HL-60/S4 treated with retinoic acid at 250 ng/mL for 4 days and 3 days (cell line): ENCODE measurements around the gene CCL7.

Experiments used
- in situ Hi-C: fragments of 300-500 bp; cut with MboI; formaldehyde crosslinking; loops from 2 replicates; pipeline ENCODE4 v1.7.0; 2022; ENCODE audit warnings: low sequenced_read_pairs

CCL7 gene

GRCh38 chr17:34283571-34283970, 13.6 kb downstream of the CCL7 start:
- in situ Hi-C loops, result no loop called here

- in situ Hi-C loops, result no loop called here
These were observed 15.3 kb downstream of the CCL7 start, which contains the start of gene CCL11 for GRCh38 chr17:34285286-34285792. Gene CCL11 (plus strand): TSS chr17:34285742. CDS start chr17:34285809, 67 bp downstream.

GRCh38 chr17:34287875-34288274, 17.9 kb downstream of the CCL7 start:
- in situ Hi-C loops, result no loop called here

GRCh38 chr17:34290586-34290985, 20.6 kb downstream of the CCL7 start:
- in situ Hi-C loops, result no loop called here

- in situ Hi-C loops, result no loop called here
These were observed 21.8 kb downstream of the CCL7 start for GRCh38 chr17:34291721-34292348.

- in situ Hi-C loops, result no loop called here
These were observed 29.0 kb downstream of the CCL7 start for GRCh38 chr17:34299027-34299426.

- in situ Hi-C loops, result no loop called here
These were observed 30.0 kb downstream of the CCL7 start for GRCh38 chr17:34299956-34300577.

GRCh38 chr17:34300652-34301370, 30.8 kb downstream of the CCL7 start:
- in situ Hi-C loops, result no loop called here

- in situ Hi-C loops, result no loop called here
These were observed 32.0 kb downstream of the CCL7 start for GRCh38 chr17:34301986-34302385.

- in situ Hi-C loops, result no loop called here
These were observed 32.6 kb downstream of the CCL7 start for GRCh38 chr17:34302636-34303035.

- in situ Hi-C loops, result no loop called here
These were observed 33.6 kb downstream of the CCL7 start for GRCh38 chr17:34303606-34304005.

GRCh38 chr17:34305061-34305460, 35.0 kb downstream of the CCL7 start:
- in situ Hi-C loops, result no loop called here

- in situ Hi-C loops, result no loop called here
These were observed 35.6 kb downstream of the CCL7 start for GRCh38 chr17:34305606-34306005.

GRCh38 chr17:34306466-34306865, 36.4 kb downstream of the CCL7 start:
- in situ Hi-C loops, result no loop called here

- in situ Hi-C loops, result no loop called here
These were observed 37.1 kb downstream of the CCL7 start for GRCh38 chr17:34307110-34307509.

GRCh38 chr17:34308371-34308770, 38.4 kb downstream of the CCL7 start:
- in situ Hi-C loops, result no loop called here

GRCh38 chr17:34311291-34311690, 41.3 kb downstream of the CCL7 start:
- in situ Hi-C loops, result no loop called here

GRCh38 chr17:34312080-34312479, 42.1 kb downstream of the CCL7 start:
- in situ Hi-C loops, result no loop called here

GRCh38 chr17:34313164-34313563, 43.1 kb downstream of the CCL7 start:
- in situ Hi-C loops, result no loop called here

- in situ Hi-C loops, result no loop called here
These were observed 44.3 kb downstream of the CCL7 start for GRCh38 chr17:34314279-34314678.

GRCh38 chr17:34318474-34318873, 48.5 kb downstream of the CCL7 start:
- in situ Hi-C loops, result no loop called here

GRCh38 chr17:34319039-34319483, 49.0 kb downstream of the CCL7 start, which contains the start of gene CCL8:
Gene CCL8 (plus strand): TSS chr17:34319435. CDS start chr17:34319502, 67 bp downstream.
- in situ Hi-C loops, result no loop called here
